ENCODE results near the gene PRKN.
"Not testable (repeated sequence)": the region's sequence is repeated elsewhere in the genome, so short reads cannot be mapped to it uniquely, and the experiment has no call there.

PRKN gene

DNA sequence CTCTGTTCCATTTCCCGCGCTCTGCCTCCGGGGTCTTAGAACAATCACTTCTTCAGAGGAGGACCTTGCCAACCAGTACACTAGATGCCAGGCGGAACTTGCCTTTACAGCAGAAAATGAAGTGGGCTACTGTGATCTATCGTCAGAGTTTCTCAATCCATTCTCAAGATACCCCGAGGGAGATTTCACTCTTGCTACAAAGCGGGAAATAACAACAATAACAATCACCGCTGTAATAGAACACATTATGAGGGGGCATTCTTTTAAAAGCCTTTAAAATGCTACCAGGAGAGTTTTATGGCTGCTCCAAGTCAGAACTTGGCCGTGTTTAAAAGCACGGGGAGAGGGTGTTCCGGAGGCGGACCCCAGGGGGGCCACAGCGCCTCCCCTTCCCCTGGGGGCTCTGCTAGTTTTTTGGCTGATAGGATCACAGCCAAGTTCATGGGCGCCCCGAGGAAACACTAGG lies 836.7 kb downstream of the PRKN start:
- Histone ChIP-seq H3K4me3 (ENCODE audit: low read depth, low read length) (peak overlapping the region; percentile 47), H3K27ac (ENCODE audit: low read depth, low read length) (no peak overlapping the region), H3K9me3 (ENCODE audit: control insufficient read depth, insufficient read depth, low read depth, low read length) (no peaks in the 10 kb centered on the region), H3K4me1 (ENCODE audit: control insufficient read depth, insufficient read depth, low read length) (peaks cover 20% of the 10 kb centered on the region), H3K27me3 (ENCODE audit: control insufficient read depth, insufficient read depth, low read length) (peaks cover 41% of the 10 kb centered on the region), H3K9ac (ENCODE audit: low read length) (peak overlapping the region; percentile 17), H3K36me3 (ENCODE audit: control insufficient read depth, insufficient read depth, low read length) (no peaks in the 10 kb centered on the region)

GRCh38 chr6:161890133-161890831 lies 837.3 kb downstream of the PRKN start:
- H3K27me3 ChIP-seq (ENCODE audit: control insufficient read depth, insufficient read depth, low read length) = peaks cover 41% of the 10 kb centered on the region
- H3K9ac ChIP-seq (ENCODE audit: low read length) = no peak overlapping the region
- H3K4me3 ChIP-seq (ENCODE audit: low read depth, low read length) = peak overlapping the region; percentile 47
- peaks cover 18% of the 10 kb centered on the region for H3K4me1 ChIP-seq (ENCODE audit: control insufficient read depth, insufficient read depth, low read length)
- H3K27ac ChIP-seq (ENCODE audit: low read depth, low read length) = no peak overlapping the region
- H3K36me3 ChIP-seq (ENCODE audit: control insufficient read depth, insufficient read depth, low read length) = no peaks in the 10 kb centered on the region
- no peaks in the 10 kb centered on the region for H3K9me3 ChIP-seq (ENCODE audit: control insufficient read depth, insufficient read depth, low read depth, low read length)

DNA sequence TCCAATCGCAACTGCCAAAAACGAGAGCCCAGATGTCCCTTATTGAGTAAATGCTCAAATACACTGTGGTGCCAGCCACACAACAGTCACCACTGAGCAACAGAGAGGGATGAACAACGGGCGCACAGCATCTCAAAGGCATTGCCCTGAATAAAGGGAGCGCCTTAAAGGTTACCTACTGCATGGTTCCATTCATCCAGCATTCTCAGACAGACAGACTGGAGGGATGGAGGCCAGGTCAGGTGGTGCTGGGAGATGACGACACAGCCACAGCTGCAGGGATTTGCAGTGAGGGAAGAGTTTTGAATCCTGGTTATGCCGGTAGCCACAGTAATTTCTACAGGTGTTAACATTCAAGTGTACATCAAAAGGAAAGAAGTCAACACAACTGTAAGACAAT lies 838.2 kb downstream of the PRKN start:
- Histone ChIP-seq H3K36me3 (ENCODE audit: control insufficient read depth, insufficient read depth, low read length) (no peaks in the 10 kb centered on the region), H3K27me3 (ENCODE audit: control insufficient read depth, insufficient read depth, low read length) (peaks cover 37% of the 10 kb centered on the region), H3K9ac (ENCODE audit: low read length) (no peak overlapping the region), H3K27ac (ENCODE audit: low read depth, low read length) (no peak overlapping the region), H3K9me3 (ENCODE audit: control insufficient read depth, insufficient read depth, low read depth, low read length) (no peaks in the 10 kb centered on the region), H3K4me3 (ENCODE audit: low read depth, low read length) (no peak overlapping the region), H3K4me1 (ENCODE audit: control insufficient read depth, insufficient read depth, low read length) (peaks cover 18% of the 10 kb centered on the region)

DNA sequence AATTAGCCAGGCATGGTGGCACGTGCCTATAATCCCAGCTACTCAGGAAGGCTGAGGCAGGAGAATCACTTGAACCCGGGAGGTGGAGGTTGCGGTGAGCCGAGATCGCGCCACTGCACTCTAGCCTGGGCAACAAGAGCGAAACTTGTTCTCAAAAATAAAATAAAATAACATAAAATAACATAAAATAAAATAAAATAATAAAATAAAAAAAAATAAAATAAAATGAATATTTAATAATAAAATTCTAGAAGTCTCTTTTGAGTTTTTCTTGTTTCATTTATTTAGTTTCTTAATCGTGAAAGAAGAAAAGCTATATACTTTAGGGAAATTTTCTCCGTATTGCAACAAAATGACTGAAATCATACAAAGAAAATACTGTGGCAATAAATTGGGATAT lies 841.0 kb downstream of the PRKN start:
- H3K27ac ChIP-seq (ENCODE audit: low read depth, low read length); H3K36me3 ChIP-seq (ENCODE audit: control insufficient read depth, insufficient read depth, low read length); H3K9ac ChIP-seq (ENCODE audit: low read length); H3K9me3 ChIP-seq (ENCODE audit: control insufficient read depth, insufficient read depth, low read depth, low read length); H3K4me3 ChIP-seq (ENCODE audit: low read depth, low read length): not testable (repeated sequence)
- Histone ChIP-seq H3K27me3 (ENCODE audit: control insufficient read depth, insufficient read depth, low read length) (peaks cover 17% of the 10 kb centered on the region), H3K4me1 (ENCODE audit: control insufficient read depth, insufficient read depth, low read length) (peaks cover 14% of the 10 kb centered on the region)

GRCh38 chr6:161884782-161885181 lies 842.8 kb downstream of the PRKN start:
- no peak overlapping the region for H3K4me3 ChIP-seq (ENCODE audit: low read depth, low read length)
- H3K9ac ChIP-seq (ENCODE audit: low read length) = no peak overlapping the region
- H3K27me3 ChIP-seq (ENCODE audit: control insufficient read depth, insufficient read depth, low read length) = peaks cover under 1% of the 10 kb centered on the region; the same call in 1 of the 2 replicates
- no peak overlapping the region for H3K27ac ChIP-seq (ENCODE audit: low read depth, low read length)
- no peaks in the 10 kb centered on the region for H3K9me3 ChIP-seq (ENCODE audit: control insufficient read depth, insufficient read depth, low read depth, low read length)
- 0 out of 2 replicates have a peak, but pooled peaks cover 3% of the 10 kb centered on the region for H3K4me1 ChIP-seq (ENCODE audit: control insufficient read depth, insufficient read depth, low read length)
- H3K36me3 ChIP-seq (ENCODE audit: control insufficient read depth, insufficient read depth, low read length) = no peaks in the 10 kb centered on the region

- Histone ChIP-seq H3K9ac (ENCODE audit: low read length) (no peak overlapping the region), H3K36me3 (ENCODE audit: control insufficient read depth, insufficient read depth, low read length) (no peaks in the 10 kb centered on the region), H3K27ac (ENCODE audit: low read depth, low read length) (no peak overlapping the region), H3K4me3 (ENCODE audit: low read depth, low read length) (no peak overlapping the region), H3K27me3 (ENCODE audit: control insufficient read depth, insufficient read depth, low read length) (no peaks in the 10 kb centered on the region), H3K9me3 (ENCODE audit: control insufficient read depth, insufficient read depth, low read depth, low read length) (no peaks in the 10 kb centered on the region), H3K4me1 (ENCODE audit: control insufficient read depth, insufficient read depth, low read length) (0 out of 2 replicates have a peak, but pooled peaks cover 3% of the 10 kb centered on the region)
These were observed 845.3 kb downstream of the PRKN start for GRCh38 chr6:161882196-161882765.

GRCh38 chr6:161880056-161880455 lies 847.5 kb downstream of the PRKN start:
- Histone ChIP-seq H3K36me3 (ENCODE audit: control insufficient read depth, insufficient read depth, low read length) (no peaks in the 10 kb centered on the region), H3K4me3 (ENCODE audit: low read depth, low read length) (no peak overlapping the region), H3K27me3 (ENCODE audit: control insufficient read depth, insufficient read depth, low read length) (no peaks in the 10 kb centered on the region), H3K9me3 (ENCODE audit: control insufficient read depth, insufficient read depth, low read depth, low read length) (no peaks in the 10 kb centered on the region), H3K9ac (ENCODE audit: low read length) (no peak overlapping the region), H3K27ac (ENCODE audit: low read depth, low read length) (no peak overlapping the region), H3K4me1 (ENCODE audit: control insufficient read depth, insufficient read depth, low read length) (0 out of 2 replicates have a peak, but pooled peaks cover 3% of the 10 kb centered on the region)

DNA sequence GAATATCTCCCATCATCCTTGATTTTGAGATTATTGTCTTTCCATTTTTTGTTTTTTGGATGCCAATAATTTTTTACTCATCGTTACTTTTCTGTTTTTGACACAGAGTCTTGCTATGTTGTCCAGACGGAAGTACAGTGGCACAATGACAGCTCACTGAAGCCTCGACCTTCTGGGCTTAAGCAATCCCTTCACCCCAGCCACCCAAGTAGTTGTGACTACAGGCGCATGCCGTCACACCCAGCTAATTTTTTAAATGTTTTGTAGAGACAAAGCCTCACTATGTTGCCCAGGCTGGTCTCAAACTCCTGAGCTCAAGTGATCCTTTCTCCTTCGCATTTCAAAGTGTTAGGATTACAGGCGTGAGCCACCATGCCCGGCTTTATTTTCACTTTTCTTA lies 851.3 kb downstream of the PRKN start:
- Histone ChIP-seq H3K4me3 (ENCODE audit: low read depth, low read length) (no peak overlapping the region), H3K4me1 (ENCODE audit: control insufficient read depth, insufficient read depth, low read length) (no peaks in the 10 kb centered on the region), H3K27me3 (ENCODE audit: control insufficient read depth, insufficient read depth, low read length) (no peaks in the 10 kb centered on the region), H3K9me3 (ENCODE audit: control insufficient read depth, insufficient read depth, low read depth, low read length) (no peaks in the 10 kb centered on the region), H3K27ac (ENCODE audit: low read depth, low read length) (no peak overlapping the region), H3K36me3 (ENCODE audit: control insufficient read depth, insufficient read depth, low read length) (no peaks in the 10 kb centered on the region), H3K9ac (ENCODE audit: low read length) (no peak overlapping the region)

DNA sequence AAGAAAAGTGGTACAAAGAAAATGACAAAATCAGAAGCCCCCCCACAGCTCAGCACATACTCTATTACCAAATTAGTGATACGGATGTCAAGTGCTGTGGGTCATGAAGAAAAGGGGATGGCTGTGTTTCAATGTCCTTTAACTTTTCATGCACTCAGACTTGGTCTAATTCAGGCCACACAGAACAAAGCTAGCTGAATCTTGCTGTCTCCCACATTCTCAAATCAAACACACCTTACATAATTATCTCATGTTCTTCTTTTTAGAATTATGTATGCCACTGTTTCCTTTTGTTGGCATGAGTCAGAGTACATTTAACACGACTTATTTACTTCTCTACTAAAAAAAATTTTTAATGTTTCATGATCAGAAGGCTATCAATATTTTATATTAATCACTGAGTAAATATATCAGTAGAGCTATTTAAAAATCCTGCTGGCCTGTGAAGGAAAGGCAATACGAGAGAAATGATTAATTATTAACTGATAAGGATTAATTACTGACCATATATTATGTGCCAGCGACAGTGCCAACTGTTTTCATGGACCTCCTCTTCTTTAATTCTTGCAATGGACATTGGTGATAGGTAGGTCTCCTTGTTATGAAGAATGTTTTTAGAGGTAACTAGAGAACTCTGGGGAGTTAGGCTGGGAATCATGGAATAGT lies 857.2 kb downstream of the PRKN start:
- H3K9ac ChIP-seq (ENCODE audit: low read length) = no peak overlapping the region
- H3K27me3 ChIP-seq (ENCODE audit: control insufficient read depth, insufficient read depth, low read length) = no peaks in the 10 kb centered on the region
- H3K4me1 ChIP-seq (ENCODE audit: control insufficient read depth, insufficient read depth, low read length) = no peaks in the 10 kb centered on the region
- no peak overlapping the region for H3K4me3 ChIP-seq (ENCODE audit: low read depth, low read length)
- no peak overlapping the region for H3K27ac ChIP-seq (ENCODE audit: low read depth, low read length)
- no peaks in the 10 kb centered on the region for H3K9me3 ChIP-seq (ENCODE audit: control insufficient read depth, insufficient read depth, low read depth, low read length)
- H3K36me3 ChIP-seq (ENCODE audit: control insufficient read depth, insufficient read depth, low read length) = no peaks in the 10 kb centered on the region

GRCh38 chr6:161869491-161869890 lies 858.1 kb downstream of the PRKN start:
- Histone ChIP-seq H3K4me3 (ENCODE audit: low read depth, low read length) (no peak overlapping the region), H3K4me1 (ENCODE audit: control insufficient read depth, insufficient read depth, low read length) (no peaks in the 10 kb centered on the region), H3K27me3 (ENCODE audit: control insufficient read depth, insufficient read depth, low read length) (no peaks in the 10 kb centered on the region), H3K27ac (ENCODE audit: low read depth, low read length) (no peak overlapping the region), H3K36me3 (ENCODE audit: control insufficient read depth, insufficient read depth, low read length) (no peaks in the 10 kb centered on the region), H3K9me3 (ENCODE audit: control insufficient read depth, insufficient read depth, low read depth, low read length) (no peaks in the 10 kb centered on the region), H3K9ac (ENCODE audit: low read length) (no peak overlapping the region)

GRCh38 chr6:161866570-161866969 lies 861.0 kb downstream of the PRKN start:
- Histone ChIP-seq H3K9ac (ENCODE audit: low read length) (no peak overlapping the region), H3K4me3 (ENCODE audit: low read depth, low read length) (no peak overlapping the region), H3K36me3 (ENCODE audit: control insufficient read depth, insufficient read depth, low read length) (no peaks in the 10 kb centered on the region), H3K27me3 (ENCODE audit: control insufficient read depth, insufficient read depth, low read length) (no peaks in the 10 kb centered on the region), H3K27ac (ENCODE audit: low read depth, low read length) (no peak overlapping the region), H3K4me1 (ENCODE audit: control insufficient read depth, insufficient read depth, low read length) (no peaks in the 10 kb centered on the region), H3K9me3 (ENCODE audit: control insufficient read depth, insufficient read depth, low read depth, low read length) (no peaks in the 10 kb centered on the region)

Data from HUES6 (cell line).